ENCODE results near the gene WIPF3.

The WIPF3 gene

GRCh38 chr7:29798422-29798821 is 7.9 kb upstream of the WIPF3 start:
- H3K4me3 ChIP-seq (ENCODE audit: severe bottlenecking), result no peak overlapping the region
- no peak overlapping the region for H3K27ac ChIP-seq (ENCODE audit: poor library complexity, severe bottlenecking)
- TF ChIP-seq CTCF (IDR thresholded peaks at IDR 0.05; ENCODE audit: poor library complexity, severe bottlenecking), result no peak

GRCh38 chr7:29801929-29802328 is 4.4 kb upstream of the WIPF3 start:
- Histone ChIP-seq H3K27me3 (ENCODE audit: insufficient read depth, poor library complexity, severe bottlenecking) (peaks cover 51% of the 10 kb centered on the region), H3K27ac (ENCODE audit: poor library complexity, severe bottlenecking) (no peak overlapping the region), H3K36me3 (ENCODE audit: low read depth) (no peaks in the 10 kb centered on the region), H3K4me1 (ENCODE audit: insufficient read depth, poor library complexity, severe bottlenecking) (no peaks in the 10 kb centered on the region), H3K4me3 (ENCODE audit: severe bottlenecking) (no peak overlapping the region), H3K9me3 (ENCODE audit: severe bottlenecking) (no peaks in the 10 kb centered on the region)
- no peak for TF ChIP-seq CTCF (IDR thresholded peaks at IDR 0.05; ENCODE audit: poor library complexity, severe bottlenecking)
- DNase-seq (ENCODE audit: low spot score), result no peak
- ATAC-seq (ENCODE audit: low read depth), result no peak

More at GRCh38 chr7:29798422-29798821, 7.9 kb upstream of the WIPF3 start:
- Histone ChIP-seq H3K36me3 (ENCODE audit: low read depth) (no peaks in the 10 kb centered on the region), H3K4me1 (ENCODE audit: insufficient read depth, poor library complexity, severe bottlenecking) (no peaks in the 10 kb centered on the region), H3K9me3 (ENCODE audit: severe bottlenecking) (no peaks in the 10 kb centered on the region), H3K27me3 (ENCODE audit: insufficient read depth, poor library complexity, severe bottlenecking) (peaks cover 28% of the 10 kb centered on the region)
- ATAC-seq (ENCODE audit: low read depth), result no peak
- DNase-seq (ENCODE audit: low spot score), result no peak

GRCh38 chr7:29805031-29805430 is 1.3 kb upstream of the WIPF3 start:
- H3K27me3 ChIP-seq (ENCODE audit: insufficient read depth, poor library complexity, severe bottlenecking), result peaks cover 79% of the 10 kb centered on the region
- no peak for ATAC-seq (ENCODE audit: low read depth)

GRCh38 chr7:29805886-29806207 is 461 bp upstream of the WIPF3 start:
- Histone ChIP-seq H3K27me3 (ENCODE audit: insufficient read depth, poor library complexity, severe bottlenecking) (peaks cover 81% of the 10 kb centered on the region), H3K36me3 (ENCODE audit: low read depth) (no peaks in the 10 kb centered on the region), H3K27ac (ENCODE audit: poor library complexity, severe bottlenecking) (no peak overlapping the region), H3K9me3 (ENCODE audit: severe bottlenecking) (no peaks in the 10 kb centered on the region), H3K4me1 (ENCODE audit: insufficient read depth, poor library complexity, severe bottlenecking) (no peaks in the 10 kb centered on the region), H3K4me3 (ENCODE audit: severe bottlenecking) (no peak overlapping the region)
- TF ChIP-seq CTCF (IDR thresholded peaks at IDR 0.05; ENCODE audit: poor library complexity, severe bottlenecking), result no peak
- ATAC-seq (ENCODE audit: low read depth) (no peak), DNase-seq (ENCODE audit: low spot score) (no peak)

More at GRCh38 chr7:29805031-29805430, 1.3 kb upstream of the WIPF3 start:
- no peak for DNase-seq (ENCODE audit: low spot score)
- TF ChIP-seq CTCF (IDR thresholded peaks at IDR 0.05; ENCODE audit: poor library complexity, severe bottlenecking), result no peak
- Histone ChIP-seq H3K9me3 (ENCODE audit: severe bottlenecking) (no peaks in the 10 kb centered on the region), H3K4me3 (ENCODE audit: severe bottlenecking) (no peak overlapping the region), H3K36me3 (ENCODE audit: low read depth) (no peaks in the 10 kb centered on the region), H3K27ac (ENCODE audit: poor library complexity, severe bottlenecking) (no peak overlapping the region), H3K4me1 (ENCODE audit: insufficient read depth, poor library complexity, severe bottlenecking) (no peaks in the 10 kb centered on the region)

- DNase-seq (ENCODE audit: low spot score), result no peak
- no peak for TF ChIP-seq CTCF (IDR thresholded peaks at IDR 0.05; ENCODE audit: poor library complexity, severe bottlenecking)
- Histone ChIP-seq H3K27ac (ENCODE audit: poor library complexity, severe bottlenecking) (no peak overlapping the region), H3K36me3 (ENCODE audit: low read depth) (no peaks in the 10 kb centered on the region), H3K27me3 (ENCODE audit: insufficient read depth, poor library complexity, severe bottlenecking) (peaks cover 85% of the 10 kb centered on the region), H3K4me1 (ENCODE audit: insufficient read depth, poor library complexity, severe bottlenecking) (no peaks in the 10 kb centered on the region), H3K4me3 (ENCODE audit: severe bottlenecking) (peak overlapping the region; percentile 30), H3K9me3 (ENCODE audit: severe bottlenecking) (no peaks in the 10 kb centered on the region)
- no peak for ATAC-seq (ENCODE audit: low read depth)
These were observed 910 bp downstream of the WIPF3 start for GRCh38 chr7:29806995-29807841.

Measured in RWPE2 (cell line).